Urothelium cell line (cell line): ENCODE data around the gene PRR5.

Source experiments
- DNase-seq: peaks from one replicate; pipeline ENCODE4 v3.0.0; 2011; ENCODE audit warnings: low spot score, mixed read lengths
- FAIRE-seq: peaks from 2 replicates; lab custom pipeline; 2011; peaks lifted over from hg19 to GRCh38; lab: Jason Lieb, UNC

Gene PRR5

DNA sequence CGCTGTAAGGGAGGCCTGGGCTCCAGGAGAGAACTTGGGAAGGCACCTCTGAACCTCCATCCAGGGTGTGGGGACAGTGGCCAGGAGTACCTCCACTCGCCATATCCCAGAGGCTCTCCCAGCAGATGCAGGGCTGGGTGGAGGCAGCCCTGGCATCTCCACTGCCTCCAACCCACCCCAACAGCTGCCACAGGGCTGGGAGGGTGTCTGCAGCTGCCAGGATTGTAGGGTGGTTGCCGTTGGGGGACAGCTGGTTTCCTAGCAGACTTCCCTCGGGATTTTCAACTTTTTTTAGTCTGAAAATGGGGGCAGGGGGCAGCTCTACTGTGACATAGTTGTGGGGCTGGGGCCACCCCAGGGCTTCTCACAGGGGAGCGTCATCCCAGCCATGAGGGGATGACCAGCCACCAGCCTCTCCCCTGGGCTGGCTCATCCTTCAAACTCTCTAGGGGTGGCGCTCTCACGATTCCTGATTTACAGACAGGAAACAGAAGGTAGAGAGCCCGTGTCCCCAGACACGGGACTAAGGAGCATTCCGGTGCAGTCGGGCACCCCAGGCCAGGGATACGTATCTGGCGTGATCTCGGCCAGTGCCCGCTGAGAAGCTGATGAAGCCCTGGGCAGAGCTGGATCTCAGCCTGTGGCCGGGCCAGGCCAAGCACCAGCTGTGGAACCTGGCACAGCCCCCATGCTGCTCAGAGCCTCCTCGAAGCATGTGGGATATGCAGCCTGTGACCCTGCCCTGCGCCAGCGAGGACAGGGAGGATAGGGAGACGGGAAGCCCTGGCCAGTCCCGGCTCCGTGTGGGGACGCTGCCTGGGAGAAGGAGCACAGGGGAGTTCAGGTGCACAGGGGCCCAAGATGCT is 9.9 kb downstream of the PRR5 start:
- FAIRE-seq, result no peak

DNA sequence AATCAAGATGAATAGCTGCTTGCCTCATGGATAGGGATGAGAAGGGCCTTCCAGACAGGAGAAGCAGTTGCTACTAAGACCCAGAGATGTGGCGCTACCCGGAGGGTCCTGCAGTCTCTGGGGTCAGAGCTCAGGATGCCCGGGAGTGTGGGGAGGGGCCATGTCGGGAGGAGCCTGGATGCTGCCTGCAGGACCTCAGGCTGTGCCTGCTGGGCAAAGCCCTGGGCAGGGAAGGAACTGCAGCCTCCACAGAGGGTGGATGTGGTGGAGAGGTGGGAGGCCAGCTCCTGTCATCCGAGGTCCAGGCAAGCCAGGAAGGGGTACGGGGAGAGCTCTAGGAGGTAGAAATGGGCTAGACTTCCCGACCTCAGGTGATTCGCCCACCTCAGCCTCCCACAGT is 11.0 kb downstream of the PRR5 start:
- DNase-seq (no peak), FAIRE-seq (no peak)

More for the DNA sequence above, 9.9 kb downstream of the PRR5 start:
- no peak for DNase-seq

DNA sequence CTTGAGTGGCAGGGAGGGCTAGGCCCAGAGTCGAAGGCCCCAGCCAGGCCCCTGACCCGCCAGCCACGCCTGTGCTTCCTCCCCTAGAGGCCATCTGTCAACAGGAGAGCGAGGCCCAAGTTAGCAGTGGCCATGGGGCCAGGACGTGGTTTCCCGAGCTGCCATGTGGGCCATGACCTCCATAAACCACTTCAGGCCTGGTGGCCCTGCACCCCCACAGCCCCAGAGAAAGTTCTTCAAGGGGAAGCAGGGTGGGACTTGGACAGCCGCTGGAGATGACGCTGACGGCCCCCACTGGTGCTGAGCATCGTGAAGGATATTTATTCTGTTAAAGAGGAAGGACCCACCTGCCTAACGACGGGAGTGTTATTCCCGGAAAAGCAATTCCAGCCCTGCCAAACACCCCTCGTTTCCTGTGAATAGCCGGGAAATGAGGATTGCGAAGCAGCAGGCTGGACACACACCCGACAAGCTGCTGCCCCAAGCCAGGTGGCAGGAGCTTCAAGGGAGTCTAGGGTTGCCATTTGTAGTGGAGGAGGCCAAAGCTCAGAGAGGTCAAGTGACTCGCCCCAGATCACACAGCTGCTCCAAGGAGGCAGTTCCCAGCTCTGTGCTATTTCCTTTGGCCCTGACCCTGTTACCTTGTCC is 12.8 kb downstream of the PRR5 start:
- no peak for FAIRE-seq
- no peak for DNase-seq

DNA sequence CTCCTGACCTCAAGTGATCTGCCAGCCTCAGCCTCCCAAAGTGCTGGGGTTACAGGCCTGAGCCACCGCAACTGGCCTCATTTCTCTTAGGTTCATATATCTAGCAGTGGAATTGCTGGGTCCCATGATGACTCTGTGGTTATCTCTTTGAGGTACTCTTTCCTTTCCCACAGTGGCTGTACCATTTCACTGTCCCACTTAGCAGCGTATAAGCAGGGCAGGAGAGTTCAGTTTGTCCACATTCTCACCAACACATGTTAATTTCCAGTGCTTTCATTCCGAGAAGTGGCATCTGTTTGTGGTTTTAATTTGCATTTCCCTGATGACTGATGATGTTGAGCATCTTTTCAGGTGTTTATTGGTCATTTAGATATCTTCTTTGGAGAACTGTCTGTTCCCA is 16.4 kb downstream of the PRR5 start:
- no peak for FAIRE-seq
- no peak for DNase-seq

DNA sequence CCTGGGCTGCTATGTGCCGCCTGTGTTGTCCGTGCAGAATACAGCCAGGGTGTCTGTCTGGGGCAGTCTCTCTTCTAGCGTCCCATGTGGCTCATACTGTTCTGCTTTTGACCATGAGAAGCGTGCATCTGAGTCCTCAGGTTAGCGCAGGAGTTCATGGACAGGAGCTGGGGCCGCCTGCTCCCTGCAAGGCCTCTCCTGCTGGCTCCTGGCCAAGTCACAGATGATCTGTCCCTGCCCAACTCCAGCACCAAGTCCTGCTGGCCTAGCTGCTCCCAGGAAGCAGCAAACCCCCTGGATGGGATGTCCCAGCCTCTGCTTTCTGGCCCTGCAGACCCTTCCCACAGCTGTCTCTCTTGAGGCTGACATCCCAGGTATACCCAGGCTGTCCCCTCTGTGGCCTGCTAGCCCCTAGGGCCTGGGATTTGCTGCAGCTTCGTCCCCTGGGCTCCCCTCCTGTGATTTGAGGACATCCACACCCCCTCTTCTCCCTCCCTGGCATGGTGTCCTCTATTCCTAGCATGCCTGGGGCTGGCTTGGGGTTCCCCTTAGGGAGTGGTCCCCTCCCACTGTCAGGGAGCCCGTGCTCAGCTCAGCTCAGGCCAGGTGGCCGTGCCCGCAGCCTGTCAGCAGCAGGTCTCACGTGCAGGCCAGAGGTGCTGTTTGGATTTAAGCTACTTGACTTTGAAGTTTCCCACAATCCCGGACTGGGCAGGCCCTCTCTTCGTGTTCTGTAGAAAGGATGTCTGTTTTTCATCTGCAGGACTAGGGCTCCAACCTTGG is 17.8 kb downstream of the PRR5 start:
- no peak for DNase-seq

DNA sequence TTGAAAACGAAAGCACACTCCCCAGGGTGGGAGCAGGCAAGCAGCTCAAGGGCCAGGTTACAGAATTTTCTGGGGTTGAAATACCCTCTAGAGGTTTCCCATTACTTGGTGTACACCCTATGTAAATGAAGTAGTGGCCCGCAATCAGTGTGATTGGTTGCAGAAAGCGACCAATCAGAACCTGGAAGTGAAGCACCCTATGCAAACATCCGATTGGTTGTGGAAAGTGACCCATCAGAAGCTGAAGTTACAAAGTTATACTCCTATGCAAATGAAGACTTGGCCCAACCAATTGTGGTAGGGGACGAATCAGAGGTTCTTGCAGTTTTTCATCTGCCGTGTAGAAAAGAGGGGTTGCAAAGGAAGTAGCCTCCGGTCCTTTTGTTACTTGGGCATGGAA is 19.2 kb downstream of the PRR5 start:
- no peak for FAIRE-seq
- no peak for DNase-seq

More for the DNA sequence above, 17.8 kb downstream of the PRR5 start:
- no peak for FAIRE-seq

DNA sequence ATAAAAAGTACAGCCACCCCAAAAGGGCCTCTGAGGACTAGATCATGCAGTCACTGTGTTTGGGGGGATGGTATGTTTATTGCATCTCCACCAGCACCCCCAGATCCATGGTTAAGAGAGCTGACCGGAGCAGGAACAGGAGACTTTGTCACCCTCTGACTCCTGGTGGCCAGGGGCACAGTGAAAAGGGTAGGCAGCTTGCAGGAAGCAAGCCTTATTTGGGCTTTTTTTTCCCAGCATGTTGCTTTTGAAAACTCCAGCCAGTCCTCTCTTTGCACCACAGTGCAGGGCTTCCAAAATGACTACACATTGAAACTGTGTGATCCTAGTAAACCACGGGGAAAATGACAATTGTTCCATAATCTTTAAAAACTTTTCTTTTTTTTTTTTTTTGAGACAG is 20.6 kb downstream of the PRR5 start:
- FAIRE-seq (no peak), DNase-seq (no peak)

DNA sequence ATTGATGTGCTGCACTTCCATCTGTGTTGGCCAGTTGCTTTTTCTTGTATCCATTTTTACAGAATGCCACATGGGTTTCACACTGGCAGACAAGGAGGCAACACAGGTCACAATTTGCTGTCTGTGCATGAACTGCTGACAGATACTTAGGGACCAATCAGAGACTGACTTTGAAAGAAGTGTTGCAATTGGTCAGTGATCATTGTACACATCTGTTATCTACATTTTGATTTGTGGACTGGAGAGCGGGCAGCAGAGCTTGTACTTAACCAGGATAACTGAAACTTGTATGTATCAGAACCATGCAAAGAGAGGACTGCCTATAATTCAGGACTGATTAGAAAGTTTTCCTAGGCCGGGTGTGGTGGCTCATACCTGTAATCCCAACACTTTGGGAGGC is 21.8 kb downstream of the PRR5 start:
- FAIRE-seq (no peak), DNase-seq (no peak)

DNA sequence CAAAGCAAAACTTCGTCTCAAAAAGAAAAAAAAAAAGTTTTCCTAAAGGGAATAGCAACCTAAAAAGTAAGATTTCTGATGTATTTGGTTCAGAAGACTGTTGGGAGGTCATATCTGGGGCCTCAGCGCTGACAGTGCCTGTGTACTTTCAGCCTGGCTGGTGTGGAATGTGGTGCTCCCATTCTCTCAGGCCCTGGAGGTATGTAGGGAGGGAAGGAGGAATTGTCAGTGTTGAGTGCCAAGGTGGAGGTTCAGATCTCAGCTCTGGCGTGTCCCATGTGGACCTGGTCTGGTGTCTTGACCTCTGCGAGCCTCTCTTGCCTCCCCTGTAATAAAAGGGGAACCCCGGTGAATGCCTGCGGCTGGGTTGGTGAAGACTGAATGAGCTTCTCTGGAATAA is 22.4 kb downstream of the PRR5 start:
- FAIRE-seq, result no peak
- DNase-seq, result no peak

DNA sequence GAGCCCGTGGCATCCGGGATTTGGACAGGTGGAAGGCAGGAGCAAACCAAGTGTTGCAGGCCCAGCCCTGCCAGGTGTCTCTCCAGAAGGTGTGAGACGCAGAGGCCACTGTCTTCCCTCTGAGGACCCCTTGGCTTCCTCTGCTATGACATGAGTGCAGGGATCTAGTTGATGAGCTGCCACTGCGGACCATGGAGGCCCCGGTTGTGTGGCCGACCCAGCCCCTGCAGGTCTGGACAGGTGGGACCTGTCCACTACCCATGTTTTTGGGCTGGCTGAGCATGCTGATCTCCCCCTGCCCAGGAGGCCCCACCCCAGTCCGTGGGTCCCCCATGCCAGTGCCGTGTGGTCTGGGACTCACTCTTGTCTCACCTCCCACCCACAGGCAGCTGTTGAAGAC is 22.9 kb downstream of the PRR5 start:
- FAIRE-seq, result no peak

DNA sequence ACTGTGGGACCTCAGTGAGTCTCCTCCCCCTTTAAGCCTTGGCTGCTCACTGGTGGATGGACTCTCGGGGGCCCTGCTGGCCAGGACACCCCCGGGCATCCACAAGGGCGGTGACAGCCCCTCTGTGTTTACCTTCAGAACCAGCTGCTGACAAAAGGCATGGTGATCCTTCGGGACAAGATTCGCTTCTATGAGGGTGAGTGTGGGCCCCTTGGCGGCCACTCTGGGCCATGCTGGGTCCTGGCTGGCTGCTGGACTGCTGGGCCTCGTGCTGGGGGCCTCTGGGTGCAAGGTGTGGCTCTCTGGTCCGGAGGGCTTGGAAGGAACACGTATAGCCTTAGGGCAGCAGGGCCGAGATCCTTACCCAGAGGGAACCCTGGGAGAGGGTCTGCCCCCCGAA is 24.4 kb downstream of the PRR5 start:
- no peak for FAIRE-seq
- no peak for DNase-seq

More for the DNA sequence above, 22.9 kb downstream of the PRR5 start:
- no peak for DNase-seq

DNA sequence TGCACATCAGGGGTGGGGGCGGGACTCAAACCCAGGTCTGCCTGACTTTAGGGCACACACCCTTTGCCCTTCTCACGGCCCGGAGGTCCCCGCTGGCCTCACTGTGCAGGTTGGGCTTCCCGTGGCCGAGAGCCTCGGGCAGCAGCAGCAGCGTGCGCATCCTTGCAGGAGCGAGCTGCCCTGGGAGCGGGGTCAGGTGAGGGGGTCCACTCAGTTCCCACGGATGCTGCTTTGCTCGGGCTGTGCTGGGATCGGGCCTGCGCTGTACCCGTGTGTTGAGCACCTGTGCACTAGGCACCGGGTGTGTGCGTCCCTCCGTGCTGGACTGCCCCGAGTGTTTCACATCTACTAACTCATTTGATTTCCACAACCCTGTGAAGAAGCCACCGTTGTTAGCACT is 25.1 kb downstream of the PRR5 start:
- DNase-seq (no peak), FAIRE-seq (no peak)

DNA sequence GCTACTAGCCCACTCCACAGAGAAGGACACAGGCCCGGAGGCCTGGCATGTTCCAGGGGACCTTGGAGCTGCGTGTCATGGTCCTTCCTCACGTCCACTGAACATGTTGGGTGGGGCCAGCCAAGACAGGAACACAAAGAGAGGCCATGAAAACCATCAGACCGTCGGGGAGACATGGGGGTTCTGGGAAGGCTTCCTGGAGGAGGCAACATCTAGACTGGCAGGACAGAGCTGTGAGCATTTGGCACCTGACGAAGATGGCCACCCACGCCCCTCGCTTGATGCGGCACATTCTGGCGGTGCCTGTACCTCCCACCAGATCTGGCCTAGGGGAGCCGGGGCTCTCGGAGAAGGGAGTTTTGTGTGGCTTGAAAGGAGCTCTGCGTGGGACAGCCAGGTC is 25.7 kb downstream of the PRR5 start:
- DNase-seq (no peak), FAIRE-seq (no peak)

DNA sequence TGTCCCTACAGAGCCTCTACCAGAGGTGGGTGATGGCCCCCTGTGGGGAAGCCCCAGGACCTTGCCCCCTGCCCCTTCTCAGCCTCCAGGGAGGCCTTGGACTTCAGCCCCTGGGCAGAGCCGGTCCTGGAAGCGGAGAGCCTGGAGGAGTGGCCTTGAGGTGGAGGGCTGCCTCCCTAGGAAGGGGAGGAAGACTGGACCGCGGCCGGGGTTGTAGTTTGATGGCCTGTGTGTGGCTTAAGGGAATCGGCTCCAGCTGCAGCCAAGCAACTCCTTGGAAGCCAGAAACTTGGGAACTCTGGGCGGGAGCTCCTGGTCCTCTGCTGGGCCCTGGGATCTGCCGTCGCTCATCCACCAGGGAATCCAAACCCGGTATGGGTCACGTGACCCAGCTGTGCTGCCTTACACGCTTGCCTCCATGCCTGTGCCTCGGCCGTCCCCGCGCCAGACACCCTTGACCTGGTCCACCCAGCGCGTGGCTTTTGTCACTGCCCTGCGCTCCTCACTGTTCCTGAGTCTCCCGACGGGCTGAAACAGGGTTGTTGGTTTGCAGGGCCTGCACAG is 26.8 kb downstream of the PRR5 start:
- DNase-seq, result no peak
- FAIRE-seq, result no peak

DNA sequence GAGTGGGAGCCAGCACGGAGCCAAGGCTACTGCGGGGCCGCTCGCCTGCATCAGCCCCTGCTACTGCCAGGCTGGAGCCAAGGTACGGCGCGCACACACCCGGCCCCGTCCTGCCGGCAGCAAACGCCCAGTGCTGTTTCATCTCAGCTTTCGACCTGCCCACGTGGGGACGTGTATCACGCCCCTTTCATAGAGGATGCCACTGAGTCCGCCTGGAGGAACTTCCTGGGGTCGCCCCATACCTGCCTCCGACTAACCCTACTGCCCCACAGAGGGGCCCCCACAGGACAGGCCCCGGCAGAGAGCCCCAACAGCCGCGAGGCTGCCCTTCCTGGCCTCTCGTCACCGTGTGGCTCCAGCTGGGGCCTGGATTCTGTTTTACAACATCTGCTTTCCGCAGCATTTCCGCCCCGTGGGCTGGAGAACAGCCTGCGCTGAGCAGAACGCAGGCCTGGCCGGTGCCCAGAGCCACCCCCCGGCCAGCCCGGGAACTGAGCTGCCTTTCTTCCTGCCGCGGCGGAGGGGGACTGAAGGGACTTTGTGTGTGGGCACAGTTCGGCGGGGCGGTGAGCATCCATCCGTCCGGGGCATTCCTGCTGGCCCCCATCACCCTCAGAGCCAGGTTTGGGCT is 27.5 kb downstream of the PRR5 start:
- DNase-seq (no peak), FAIRE-seq (no peak)

DNA sequence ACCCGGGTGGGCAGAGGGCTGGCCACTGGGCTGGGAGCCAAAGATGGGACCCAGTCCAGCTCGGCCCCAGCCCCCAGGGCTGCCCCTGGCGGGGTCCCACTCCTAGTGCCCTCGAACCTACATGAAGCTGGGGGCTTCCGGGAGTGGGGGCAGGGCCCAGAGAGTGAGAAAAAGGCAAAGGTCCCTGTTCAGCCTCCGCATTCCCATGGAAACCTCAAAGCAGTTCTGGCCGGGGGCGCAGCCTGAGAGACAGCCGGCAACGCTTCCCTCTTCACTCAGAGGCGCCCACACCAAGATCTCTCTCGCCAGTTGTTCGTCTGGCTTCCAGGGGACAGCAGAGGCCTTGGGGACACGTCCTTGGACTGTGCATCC is 28.0 kb downstream of the PRR5 start:
- FAIRE-seq, result no peak
- DNase-seq, result no peak

DNA sequence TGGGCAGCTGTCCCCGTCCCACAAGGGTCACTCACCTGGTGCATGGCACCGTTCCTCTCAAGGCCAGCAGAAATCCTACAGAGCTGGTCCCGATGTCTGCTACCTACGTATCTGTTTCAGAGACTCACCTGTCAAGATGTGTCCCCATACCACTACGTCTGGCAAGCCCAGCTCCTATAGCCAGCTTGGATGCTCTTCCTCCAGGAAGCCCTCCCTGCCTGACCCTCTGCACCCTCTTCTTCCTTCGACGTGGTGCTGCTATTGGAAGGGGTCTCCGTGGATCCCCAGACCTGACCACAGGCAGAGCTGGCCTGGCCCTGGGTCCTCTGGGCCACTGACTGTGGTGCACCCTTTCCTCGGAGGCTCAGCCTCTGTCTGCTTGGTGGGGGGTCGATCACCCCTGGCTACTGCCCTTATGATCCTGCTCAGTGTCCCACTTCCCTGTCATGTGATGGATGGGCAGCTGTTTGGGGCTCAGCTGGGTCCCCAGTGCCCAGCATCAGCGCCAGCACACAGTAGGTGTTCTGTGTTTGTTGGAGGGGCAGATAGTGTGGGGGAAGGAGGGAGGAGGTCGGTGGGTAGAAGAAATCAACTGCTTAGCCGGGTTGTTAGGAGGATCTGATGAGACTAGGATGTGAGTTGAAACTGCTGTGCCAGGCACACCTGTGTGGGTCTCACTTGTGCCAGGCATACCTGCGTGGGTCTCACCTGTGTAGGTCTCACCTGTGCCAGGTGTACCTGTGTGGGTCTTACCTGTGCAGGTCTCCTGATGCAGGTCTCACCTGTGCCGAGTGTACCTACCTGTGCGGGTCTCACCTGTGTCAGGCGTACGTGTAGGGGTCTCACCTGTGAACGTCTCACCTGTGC is 28.7 kb downstream of the PRR5 start:
- FAIRE-seq, result no peak

DNA sequence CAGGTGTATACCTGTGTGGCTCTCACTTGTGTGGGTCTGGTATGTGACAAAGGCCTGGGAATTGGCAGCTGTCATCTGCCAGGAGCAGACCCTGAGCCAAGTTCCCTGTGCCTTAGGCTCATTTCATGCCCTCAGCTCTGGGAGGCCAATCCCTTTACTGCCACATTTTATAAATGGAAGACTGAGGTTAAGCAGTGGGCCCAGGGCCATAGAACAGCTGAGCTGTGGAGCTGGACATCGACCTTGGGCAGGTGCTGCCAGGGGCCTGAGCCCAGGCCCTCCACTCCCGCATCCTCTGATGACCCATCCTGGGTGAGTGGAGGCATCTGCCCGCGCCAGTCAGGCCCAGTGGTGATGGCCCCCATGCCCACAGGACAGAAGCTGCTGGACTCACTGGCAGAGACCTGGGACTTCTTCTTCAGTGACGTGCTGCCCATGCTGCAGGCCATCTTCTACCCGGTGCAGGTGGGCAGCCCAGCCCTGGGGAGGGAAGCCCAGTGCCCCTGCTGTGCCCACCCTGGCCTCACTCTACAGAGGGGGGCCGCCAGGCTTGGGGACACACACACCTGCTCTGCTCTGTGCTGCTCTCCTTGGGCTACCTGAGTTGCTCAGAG is 29.5 kb downstream of the PRR5 start:
- no peak for FAIRE-seq

More for the DNA sequence above, 28.7 kb downstream of the PRR5 start:
- DNase-seq, result no peak

DNA sequence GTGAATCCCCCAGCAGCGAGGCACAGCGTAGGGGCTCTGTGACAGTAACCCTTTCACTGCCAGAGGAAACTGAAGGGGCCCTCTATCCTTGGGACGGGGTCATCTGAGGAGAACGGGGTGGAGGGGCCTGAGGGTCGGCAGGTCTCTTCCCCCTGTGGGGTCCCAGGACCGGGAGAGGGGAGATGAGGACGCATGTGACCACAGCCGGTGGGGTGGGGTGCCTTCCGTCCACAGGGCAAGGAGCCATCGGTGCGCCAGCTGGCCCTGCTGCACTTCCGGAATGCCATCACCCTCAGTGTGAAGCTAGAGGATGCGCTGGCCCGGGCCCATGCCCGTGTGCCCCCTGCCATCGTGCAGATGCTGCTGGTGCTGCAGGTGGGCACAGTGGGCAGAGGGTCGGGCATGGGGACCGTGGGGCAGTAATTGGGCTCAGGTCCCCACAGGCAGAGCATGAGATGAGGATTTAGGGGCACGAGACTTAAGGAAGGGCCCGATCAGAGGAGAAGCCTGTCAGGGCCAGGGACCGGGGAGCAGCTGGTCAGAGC is 30.1 kb downstream of the PRR5 start:
- peak; percentile 20 for FAIRE-seq

More for the DNA sequence above, 29.5 kb downstream of the PRR5 start:
- DNase-seq, result no peak

More for the DNA sequence above, 30.1 kb downstream of the PRR5 start:
- no peak for DNase-seq
